SK-N-SH treated with all-trans-retinoic acid at 6 μM for 48 hours (cell line): ENCODE data around the gene CDX1.

Source experiments
- ATAC-seq: fragments of 200-7000 bp; cut with Tn5 transposase; 3 replicates; pipeline ENCODE4 v1.9.1; 2020; ENCODE audit warnings: mild to moderate bottlenecking, moderate library complexity
- ARNTL ChIP-seq: fragments of 450-650 bp; formaldehyde crosslinking; IDR thresholded peaks from 2 replicates; pipeline ENCODE4 v1.5.0; 2020; ENCODE audit warnings: low read depth, mild to moderate bottlenecking, moderate library complexity, borderline replicate concordance
- BACH2 ChIP-seq: fragments of 250-450 bp; sonication (Bioruptor Pico); IDR thresholded peaks from 2 replicates; pipeline ENCODE4 v1.9.0; 2021; ENCODE audit warnings: mild to moderate bottlenecking, borderline replicate concordance
- CSDC2 ChIP-seq: fragments of 250-450 bp; sonication (Bioruptor Pico); IDR thresholded peaks from 2 replicates; pipeline ENCODE4 v1.5.0; 2020; ENCODE audit warnings: mild to moderate bottlenecking, moderate library complexity
- CSRNP3 ChIP-seq: fragments of 250-450 bp; sonication (Bioruptor Pico); IDR thresholded peaks from 2 replicates; pipeline ENCODE4 v1.5.1; 2021; ENCODE audit warnings: mild to moderate bottlenecking, moderate library complexity
- GLIS3 ChIP-seq: fragments of 250-450 bp; sonication (Bioruptor Pico); IDR thresholded peaks from 2 replicates; pipeline ENCODE4 v1.5.0; 2020; ENCODE audit warnings: mild to moderate bottlenecking, moderate library complexity
- ISL1 ChIP-seq: fragments of 250-450 bp; sonication (Bioruptor Pico); IDR thresholded peaks from 2 replicates; pipeline ENCODE4 v2.1.2; 2022; ENCODE audit warnings: mild to moderate bottlenecking, moderate library complexity
- OSR1 ChIP-seq: fragments of 250-450 bp; sonication (Bioruptor Pico); IDR thresholded peaks from 2 replicates; pipeline ENCODE4 v1.8.0; 2022; ENCODE audit warnings: moderate library complexity, mild to moderate bottlenecking, inconsistent platforms
- PATZ1 ChIP-seq: fragments of 250-450 bp; sonication (Bioruptor Pico); IDR thresholded peaks from 2 replicates; pipeline ENCODE4 v1.8.0; 2020; ENCODE audit warnings: mild to moderate bottlenecking, moderate library complexity, borderline replicate concordance
- POU6F1 ChIP-seq: fragments of 250-450 bp; sonication (Bioruptor Pico); IDR thresholded peaks from 2 replicates; pipeline ENCODE4 v1.8.0; 2021; ENCODE audit warnings: low read depth, mild to moderate bottlenecking, moderate library complexity, borderline replicate concordance
- PPARA ChIP-seq: fragments of 250-450 bp; sonication (Bioruptor Pico); IDR thresholded peaks from 2 replicates; pipeline ENCODE4 v1.5.0; 2020; ENCODE audit warnings: mild to moderate bottlenecking, borderline replicate concordance
- RARB ChIP-seq: fragments of 250-450 bp; sonication (Bioruptor Pico); IDR thresholded peaks from 2 replicates; pipeline ENCODE4 v1.8.0; 2021; ENCODE audit warnings: mild to moderate bottlenecking, moderate library complexity
- SNAI2 ChIP-seq: fragments of 250-450 bp; sonication (Bioruptor Pico); IDR thresholded peaks from 2 replicates; pipeline ENCODE4 v1.5.0; 2020; ENCODE audit warnings: mild to moderate bottlenecking, moderate library complexity
- TCF4 ChIP-seq: fragments of 250-450 bp; sonication (Bioruptor Pico); IDR thresholded peaks from 2 replicates; pipeline ENCODE4 v1.8.0; 2021; ENCODE audit warnings: mild to moderate bottlenecking, moderate library complexity, borderline replicate concordance
- TOX ChIP-seq: fragments of 250-450 bp; sonication (Bioruptor Pico); IDR thresholded peaks from 2 replicates; pipeline ENCODE4 v1.8.0; 2021; ENCODE audit warnings: mild to moderate bottlenecking, moderate library complexity, borderline replicate concordance
- ZC3H10 ChIP-seq: fragments of 250-450 bp; sonication (Bioruptor Pico); IDR thresholded peaks from 2 replicates; pipeline ENCODE4 v1.5.1; 2021; ENCODE audit warnings: mild to moderate bottlenecking, moderate library complexity
- ZFP3 ChIP-seq: fragments of 250-450 bp; sonication (Bioruptor Pico); IDR thresholded peaks from 2 replicates; pipeline ENCODE4 v1.5.0; 2020; ENCODE audit warnings: mild to moderate bottlenecking, moderate library complexity
- ZFP30 ChIP-seq: fragments of 450-650 bp; formaldehyde crosslinking; IDR thresholded peaks from 2 replicates; pipeline ENCODE4 v1.5.0; 2022; ENCODE audit warnings: mild to moderate bottlenecking, moderate library complexity
- ZNF565 ChIP-seq: fragments of 450-650 bp; formaldehyde crosslinking; conservative IDR thresholded peaks from 2 replicates; pipeline ENCODE4 v1.5.0; 2020; ENCODE audit warnings: low read depth, mild to moderate bottlenecking, moderate library complexity
- ZNF8 ChIP-seq: fragments of 450-650 bp; formaldehyde crosslinking; IDR thresholded peaks from 2 replicates; pipeline ENCODE4 v1.5.0; 2020; ENCODE audit warnings: mild to moderate bottlenecking, moderate library complexity
- TF ChIP-seq, protein P1 (sequence below): fragments of 250-450 bp; sonication (Bioruptor Pico); IDR thresholded peaks from 2 replicates; pipeline ENCODE4 v1.5.1; 2020; ENCODE audit warnings: low read depth, mild to moderate bottlenecking, moderate library complexity
- TF ChIP-seq, protein P2 (sequence below): fragments of 250-450 bp; sonication (Bioruptor Pico); IDR thresholded peaks from 2 replicates; pipeline ENCODE4 v1.5.0; 2020; ENCODE audit warnings: mild to moderate bottlenecking, moderate library complexity

The CDX1 gene

GRCh38 chr5:150211156-150212030, 44.8 kb downstream of the CDX1 start:
- no peak for ATAC-seq
- no peak for TF ChIP-seq ZNF565
- no peak for TF ChIP-seq ISL1 (CRISPR knock-in tag)
- TF ChIP-seq ARNTL (CRISPR knock-in tag), result no peak
- TF ChIP-seq CSDC2 (CRISPR knock-in tag), result no peak
- no peak for TF ChIP-seq BACH2 (CRISPR knock-in tag)
- no peak for TF ChIP-seq ZNF8 (CRISPR knock-in tag)
- TF ChIP-seq PATZ1, result no peak
- TF ChIP-seq GLIS3 (CRISPR knock-in tag), result no peak

DNA sequence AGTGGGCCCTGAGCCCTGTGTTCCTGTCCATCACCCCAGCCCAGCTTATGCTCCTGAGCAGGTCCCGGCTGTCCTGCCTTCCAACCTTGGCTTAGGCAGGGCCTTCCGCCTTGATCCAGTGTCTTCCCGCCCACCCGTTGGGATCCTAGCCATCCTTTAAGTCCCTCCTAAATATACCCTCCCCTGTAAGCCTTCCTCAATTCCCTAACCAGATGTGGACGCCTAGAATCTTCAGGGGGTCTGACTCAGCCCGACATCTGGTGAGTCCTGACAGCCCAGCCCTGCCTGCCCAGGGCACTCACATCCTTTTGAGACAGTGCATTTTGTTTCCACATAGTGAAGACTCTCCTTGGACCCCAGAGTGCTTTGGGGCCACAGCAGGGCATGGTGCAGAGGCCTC, 47.0 kb downstream of the CDX1 start:
- TF ChIP-seq ZNF565 (no peak), BACH2 (CRISPR knock-in tag) (no peak)
- no peak for ATAC-seq

- TF ChIP-seq PATZ1 (no peak), ARNTL (CRISPR knock-in tag) (no peak), TOX (CRISPR knock-in tag) (no peak), TCF4 (CRISPR knock-in tag) (no peak), ZC3H10 (CRISPR knock-in tag) (no peak), RARB (CRISPR knock-in tag) (no peak), CSDC2 (CRISPR knock-in tag) (no peak), SNAI2 (CRISPR knock-in tag) (no peak)
- TF ChIP-seq, protein P1, sequence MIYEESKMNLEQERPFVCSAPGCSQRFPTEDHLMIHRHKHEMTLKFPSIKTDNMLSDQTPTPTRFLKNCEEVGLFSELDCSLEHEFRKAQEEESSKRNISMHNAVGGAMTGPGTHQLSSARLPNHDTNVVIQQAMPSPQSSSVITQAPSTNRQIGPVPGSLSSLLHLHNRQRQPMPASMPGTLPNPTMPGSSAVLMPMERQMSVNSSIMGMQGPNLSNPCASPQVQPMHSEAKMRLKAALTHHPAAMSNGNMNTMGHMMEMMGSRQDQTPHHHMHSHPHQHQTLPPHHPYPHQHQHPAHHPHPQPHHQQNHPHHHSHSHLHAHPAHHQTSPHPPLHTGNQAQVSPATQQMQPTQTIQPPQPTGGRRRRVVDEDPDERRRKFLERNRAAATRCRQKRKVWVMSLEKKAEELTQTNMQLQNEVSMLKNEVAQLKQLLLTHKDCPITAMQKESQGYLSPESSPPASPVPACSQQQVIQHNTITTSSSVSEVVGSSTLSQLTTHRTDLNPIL (CRISPR knock-in tag), result no peak
- TF ChIP-seq, all 23 proteins: peak for 0
- ATAC-seq, result no peak
These were observed 47.7 kb downstream of the CDX1 start for GRCh38 chr5:150214289-150214688.

- no peak for ATAC-seq
- TF ChIP-seq, protein P1 (CRISPR knock-in tag), result no peak
- TF ChIP-seq TOX (CRISPR knock-in tag) (no peak), ZFP3 (no peak), OSR1 (CRISPR knock-in tag) (no peak), ZFP30 (CRISPR knock-in tag) (no peak), ISL1 (CRISPR knock-in tag) (no peak), POU6F1 (CRISPR knock-in tag) (no peak), CSRNP3 (no peak), CSDC2 (CRISPR knock-in tag) (no peak), PPARA (CRISPR knock-in tag) (no peak), TCF4 (CRISPR knock-in tag) (no peak)
- TF ChIP-seq, protein P2, sequence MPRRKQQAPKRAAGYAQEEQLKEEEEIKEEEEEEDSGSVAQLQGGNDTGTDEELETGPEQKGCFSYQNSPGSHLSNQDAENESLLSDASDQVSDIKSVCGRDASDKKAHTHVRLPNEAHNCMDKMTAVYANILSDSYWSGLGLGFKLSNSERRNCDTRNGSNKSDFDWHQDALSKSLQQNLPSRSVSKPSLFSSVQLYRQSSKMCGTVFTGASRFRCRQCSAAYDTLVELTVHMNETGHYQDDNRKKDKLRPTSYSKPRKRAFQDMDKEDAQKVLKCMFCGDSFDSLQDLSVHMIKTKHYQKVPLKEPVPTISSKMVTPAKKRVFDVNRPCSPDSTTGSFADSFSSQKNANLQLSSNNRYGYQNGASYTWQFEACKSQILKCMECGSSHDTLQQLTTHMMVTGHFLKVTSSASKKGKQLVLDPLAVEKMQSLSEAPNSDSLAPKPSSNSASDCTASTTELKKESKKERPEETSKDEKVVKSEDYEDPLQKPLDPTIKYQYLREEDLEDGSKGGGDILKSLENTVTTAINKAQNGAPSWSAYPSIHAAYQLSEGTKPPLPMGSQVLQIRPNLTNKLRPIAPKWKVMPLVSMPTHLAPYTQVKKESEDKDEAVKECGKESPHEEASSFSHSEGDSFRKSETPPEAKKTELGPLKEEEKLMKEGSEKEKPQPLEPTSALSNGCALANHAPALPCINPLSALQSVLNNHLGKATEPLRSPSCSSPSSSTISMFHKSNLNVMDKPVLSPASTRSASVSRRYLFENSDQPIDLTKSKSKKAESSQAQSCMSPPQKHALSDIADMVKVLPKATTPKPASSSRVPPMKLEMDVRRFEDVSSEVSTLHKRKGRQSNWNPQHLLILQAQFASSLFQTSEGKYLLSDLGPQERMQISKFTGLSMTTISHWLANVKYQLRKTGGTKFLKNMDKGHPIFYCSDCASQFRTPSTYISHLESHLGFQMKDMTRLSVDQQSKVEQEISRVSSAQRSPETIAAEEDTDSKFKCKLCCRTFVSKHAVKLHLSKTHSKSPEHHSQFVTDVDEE, result no peak
These were observed 49.7 kb downstream of the CDX1 start for GRCh38 chr5:150215979-150216944.
